ENCODE data around the gene EML4.
"Not testable (repeated sequence)": the region's sequence is repeated elsewhere in the genome, so short reads cannot be mapped to it uniquely, and the experiment has no call there.

The EML4 gene

GRCh38 chr2:42342061-42342794 lies 173.1 kb downstream of the EML4 start:
- no peak for DNase-seq (ENCODE audit: low read depth)
- TF ChIP-seq, protein P1, sequence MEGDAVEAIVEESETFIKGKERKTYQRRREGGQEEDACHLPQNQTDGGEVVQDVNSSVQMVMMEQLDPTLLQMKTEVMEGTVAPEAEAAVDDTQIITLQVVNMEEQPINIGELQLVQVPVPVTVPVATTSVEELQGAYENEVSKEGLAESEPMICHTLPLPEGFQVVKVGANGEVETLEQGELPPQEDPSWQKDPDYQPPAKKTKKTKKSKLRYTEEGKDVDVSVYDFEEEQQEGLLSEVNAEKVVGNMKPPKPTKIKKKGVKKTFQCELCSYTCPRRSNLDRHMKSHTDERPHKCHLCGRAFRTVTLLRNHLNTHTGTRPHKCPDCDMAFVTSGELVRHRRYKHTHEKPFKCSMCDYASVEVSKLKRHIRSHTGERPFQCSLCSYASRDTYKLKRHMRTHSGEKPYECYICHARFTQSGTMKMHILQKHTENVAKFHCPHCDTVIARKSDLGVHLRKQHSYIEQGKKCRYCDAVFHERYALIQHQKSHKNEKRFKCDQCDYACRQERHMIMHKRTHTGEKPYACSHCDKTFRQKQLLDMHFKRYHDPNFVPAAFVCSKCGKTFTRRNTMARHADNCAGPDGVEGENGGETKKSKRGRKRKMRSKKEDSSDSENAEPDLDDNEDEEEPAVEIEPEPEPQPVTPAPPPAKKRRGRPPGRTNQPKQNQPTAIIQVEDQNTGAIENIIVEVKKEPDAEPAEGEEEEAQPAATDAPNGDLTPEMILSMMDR (IDR thresholded peaks at IDR 0.05; ENCODE audit: control insufficient read depth, extremely low read depth, insufficient read depth) = no peak
- H3K4me3 ChIP-seq (ENCODE audit: low read depth, low read length) = no peak overlapping the region

DNA sequence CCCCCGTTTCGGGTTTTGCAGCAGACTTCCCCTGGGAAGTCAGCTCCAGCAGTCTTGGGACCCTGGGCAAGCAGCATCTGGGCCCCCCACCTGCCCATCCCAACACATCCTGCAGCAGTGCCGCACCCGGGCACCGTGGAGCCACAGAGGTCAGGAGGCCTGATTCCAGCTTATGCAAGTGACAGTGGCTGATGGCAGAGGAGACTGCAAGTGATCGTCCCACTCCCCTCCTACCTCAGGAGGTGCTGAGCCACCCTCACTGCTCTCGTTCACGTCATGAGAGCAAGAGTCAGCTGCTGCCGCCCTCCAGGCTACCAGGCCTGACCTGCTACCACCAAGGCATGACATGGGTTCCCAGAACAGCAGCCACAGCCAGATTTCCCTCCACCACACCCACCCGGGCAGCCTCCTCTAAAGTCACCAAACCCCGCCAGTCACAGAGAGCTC lies 173.7 kb downstream of the EML4 start:
- no peak overlapping the region for H3K4me3 ChIP-seq (ENCODE audit: low read depth, low read length)
- TF ChIP-seq, protein P1 (IDR thresholded peaks at IDR 0.05; ENCODE audit: control insufficient read depth, extremely low read depth, insufficient read depth) = no peak

GRCh38 chr2:42345986-42346385 lies 176.8 kb downstream of the EML4 start:
- TF ChIP-seq, protein P1 (IDR thresholded peaks at IDR 0.05; ENCODE audit: control insufficient read depth, extremely low read depth, insufficient read depth) = no peak
- no peak for DNase-seq (ENCODE audit: low read depth)
- no peak overlapping the region for H3K4me3 ChIP-seq (ENCODE audit: low read depth, low read length)

More for the DNA sequence above, 173.7 kb downstream of the EML4 start:
- no peak for DNase-seq (ENCODE audit: low read depth)

DNA sequence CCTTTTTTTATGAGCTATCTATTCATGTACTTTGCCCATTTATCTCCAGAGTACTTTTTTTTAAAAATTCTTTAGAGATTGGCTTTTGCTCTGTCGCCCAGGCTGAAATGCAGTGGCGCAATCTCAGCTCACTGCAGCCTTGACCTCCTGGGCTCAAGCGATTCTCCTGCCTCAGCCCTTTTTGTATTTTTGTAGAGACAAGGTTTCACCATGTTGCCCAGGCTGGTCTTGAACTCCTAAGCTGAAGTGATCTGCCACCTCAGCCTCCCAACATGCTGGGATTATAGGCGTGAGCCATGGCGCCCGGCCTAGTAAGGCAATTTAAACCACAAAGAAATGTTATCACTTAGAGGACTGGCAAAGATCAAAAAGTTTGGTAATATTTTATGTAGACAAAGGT lies 177.7 kb downstream of the EML4 start:
- H3K4me3 ChIP-seq (ENCODE audit: low read depth, low read length); DNase-seq (ENCODE audit: low read depth): not testable (repeated sequence)

DNA sequence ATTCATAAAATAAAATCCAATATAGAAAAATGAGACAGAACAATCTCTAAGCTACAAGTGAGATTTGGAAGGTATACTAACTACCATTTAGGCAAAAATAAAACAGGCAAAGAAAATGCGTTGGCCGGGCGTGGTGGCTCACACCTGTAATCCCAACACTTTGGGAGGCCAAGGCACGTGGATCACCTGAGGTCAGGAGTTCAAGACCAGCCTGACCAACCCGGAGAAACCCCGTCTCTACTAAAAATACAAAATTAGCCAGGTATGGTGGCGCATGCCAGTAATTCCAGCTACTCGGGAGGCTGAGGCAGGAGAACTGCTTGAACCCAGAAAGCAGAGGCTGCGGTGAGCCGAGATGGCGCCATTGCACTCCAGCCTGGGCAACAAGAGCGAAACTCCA lies 178.4 kb downstream of the EML4 start:
- not testable (repeated sequence) for H3K4me3 ChIP-seq (ENCODE audit: low read depth, low read length); DNase-seq (ENCODE audit: low read depth)

DNA sequence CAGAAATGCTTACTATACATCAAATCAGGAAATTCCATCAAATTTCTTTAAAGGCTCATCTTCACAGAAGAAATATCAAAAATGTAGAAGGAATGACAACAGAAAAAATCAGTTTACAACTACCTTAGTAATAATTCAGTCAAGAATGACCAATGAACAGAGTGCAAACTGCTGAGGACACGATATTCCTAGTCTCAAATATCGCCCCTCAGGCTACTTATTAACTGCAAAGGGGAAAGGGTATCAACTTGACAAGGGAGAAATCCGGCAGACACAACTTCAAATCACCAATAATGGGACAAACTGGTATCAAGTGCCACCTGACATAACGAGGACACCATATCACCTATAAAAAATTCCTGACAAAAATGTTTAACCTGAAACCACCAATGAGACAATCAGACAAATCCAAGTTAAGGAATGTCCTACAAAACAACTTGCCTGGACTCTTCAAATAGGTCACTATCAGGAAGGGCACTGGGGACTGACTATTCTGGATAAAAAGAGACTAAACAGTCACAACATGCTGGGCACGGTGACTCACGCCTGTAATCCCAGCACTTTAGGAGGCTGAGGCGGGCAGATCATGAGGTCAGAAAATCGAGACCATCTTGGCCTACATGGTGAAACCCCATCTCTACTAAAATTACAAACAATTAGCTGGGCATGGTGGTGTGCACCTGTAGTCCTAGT lies 179.1 kb downstream of the EML4 start:
- no peak overlapping the region for H3K4me3 ChIP-seq (ENCODE audit: low read depth, low read length)
- TF ChIP-seq, protein P1 (IDR thresholded peaks at IDR 0.05; ENCODE audit: control insufficient read depth, extremely low read depth, insufficient read depth) = no peak
- no peak for DNase-seq (ENCODE audit: low read depth)

- no peak overlapping the region for H3K4me3 ChIP-seq (ENCODE audit: low read depth, low read length)
- DNase-seq (ENCODE audit: low read depth) = no peak
- TF ChIP-seq, protein P1 (IDR thresholded peaks at IDR 0.05; ENCODE audit: control insufficient read depth, extremely low read depth, insufficient read depth) = no peak
These were observed 181.4 kb downstream of the EML4 start for GRCh38 chr2:42350434-42351063.
